Common myeloid progenitor, CD34-positive (primary cell): ENCODE results near the gene MAP2K3. TPM values are rescaled to one million over a fixed set of nuclear protein-coding genes. Genes with fewer than 3 reads are reported as not detected.
A peak's percentile ranks its signal among the peaks of the same experiment; 100 is the strongest.

Source experiments
- CTCF ChIA-PET: fragments of 350-600 bp; sonication (Branson Sonifier 250); formaldehyde crosslinking; loops from one replicate; lab custom pipeline; 2021; ENCODE audit warnings: antibody characterized with exemption; lab: Charles Lee
- POLR2A ChIA-PET: fragments of 350-600 bp; sonication (Branson Sonifier 250); formaldehyde crosslinking; loops from one replicate; lab custom pipeline; 2021; ENCODE audit warnings: antibody characterized with exemption; lab: Charles Lee
- DNase-seq, 3 donors: peaks; one replicate each; pipeline versions ENCODE4 v3.0.0 to v3.0.0-alpha.2; 2013
- H3K27ac ChIP-seq, 2 experiments: 1 replicate in 1 of 2; 2 replicates in 1 of 2; pipeline ENCODE4 v1.7.0; 2013; ENCODE audit warnings: inconsistent platforms in 2 of 2, low read length in 2 of 2, mild to moderate bottlenecking in 2 of 2, low read depth in 1 of 2, moderate library complexity in 1 of 2; ENCODE audit not compliant: severe bottlenecking in 2 of 2, insufficient read depth in 1 of 2, poor library complexity in 1 of 2
- H3K27me3 ChIP-seq, 5 experiments: replicated peaks in 2 of 5; 1 replicate in 3 of 5; 2 replicates in 2 of 5; pipeline versions ENCODE4 v1.6.1 to v1.7.0; 2013; ENCODE audit warnings: low read length in 4 of 5, mild to moderate bottlenecking in 2 of 5, moderate library complexity in 2 of 5, inconsistent platforms in 1 of 5; ENCODE audit not compliant: insufficient read depth in 5 of 5, control insufficient read depth in 4 of 5
- H3K36me3 ChIP-seq, 4 experiments: 1 replicate in 2 of 4; 2 replicates in 2 of 4; pipeline versions ENCODE4 v1.6.1 to v1.7.0; 2013; ENCODE audit warnings: low read length in 3 of 4, control low read depth in 1 of 4, mild to moderate bottlenecking in 1 of 4; ENCODE audit not compliant: control insufficient read depth in 4 of 4, insufficient read depth in 4 of 4
- H3K4me1 ChIP-seq, 4 experiments: 1 replicate in 3 of 4; 2 replicates in 1 of 4; pipeline versions ENCODE4 v1.6.1 to v1.7.1; 2013; ENCODE audit warnings: low read length in 3 of 4, mild to moderate bottlenecking in 3 of 4, control low read depth in 1 of 4, inconsistent platforms in 1 of 4, moderate library complexity in 1 of 4; ENCODE audit not compliant: control insufficient read depth in 4 of 4, insufficient read depth in 4 of 4; ENCODE audit errors: control extremely low read depth in 1 of 4
- H3K4me3 ChIP-seq, 7 experiments: 1 replicate in 4 of 7; 2 replicates in 3 of 7; pipeline versions ENCODE4 v1.5.1 to v1.7.0; 2013; ENCODE audit warnings: mild to moderate bottlenecking in 7 of 7, low read length in 6 of 7, moderate library complexity in 6 of 7, inconsistent platforms in 2 of 7, low read depth in 2 of 7, control low read depth in 1 of 7; ENCODE audit not compliant: insufficient read depth in 4 of 7, control insufficient read depth in 1 of 7; ENCODE audit errors: extremely low read depth in 1 of 7
- H3K9me3 ChIP-seq, 5 experiments: 1 replicate in 4 of 5; 2 replicates in 1 of 5; pipeline versions ENCODE4 v1.6.1 to v1.7.1; 2013; ENCODE audit warnings: low read length in 4 of 5, mild to moderate bottlenecking in 2 of 5, inconsistent platforms in 1 of 5, low read depth in 1 of 5, moderate library complexity in 1 of 5; ENCODE audit not compliant: control insufficient read depth in 4 of 5, insufficient read depth in 2 of 5; ENCODE audit errors: control extremely low read depth in 1 of 5
- WGBS: methylation state at CpG from one replicate; pipeline ENCODE4 v1.1.5; 2013; ENCODE audit not compliant: insufficient coverage; 5-methylcytosine and 5-hydroxymethylcytosine counted together
- polyA plus RNA-seq: library from polyadenylated mRNA; unstranded; fragments of 120-200 nt; gene quantifications from one replicate; pipeline ENCODE4 v1.2.1, GENCODE V29; 2013

The MAP2K3 gene
- polyA plus RNA-seq = 43.8 TPM

GRCh38 chr17:21284319-21285163 is at the start of gene MAP2K3:
Gene MAP2K3 (plus strand): TSS chr17:21284711. CDS start chr17:21284921, 210 bp downstream.
- Histone ChIP-seq H3K4me1 (peaks cover 10 to 67% (median 60%) of the 10 kb centered on the region in 4 experiments), H3K9me3 (no peaks in the 10 kb centered on the region), H3K27me3 (no peaks in the 10 kb centered on the region), H3K4me3 (peak within 1 kb of the TSS; percentile 82 to 95 (median 91)), H3K27ac (peak within 1 kb of the TSS; percentile 96 to 97), H3K36me3 (no peaks in the 10 kb centered on the region)
- ChIA-PET CTCF (interaction anchor here (1.1 kb wide), 2 partner anchors 30 to 229 kb away, joined by 3 to 5 read pairs; no protein-coding TSS in a partner anchor), POLR2A (interaction anchor here (1.3 kb wide), 1 partner anchor 9 kb away, joined by 4 read pairs; no protein-coding TSS in a partner anchor)
- WGBS = 0% methylated on average over 73 of the region's 88 CpGs
- DNase-seq = peak; percentile 98 to 99 (median 99)

DNA sequence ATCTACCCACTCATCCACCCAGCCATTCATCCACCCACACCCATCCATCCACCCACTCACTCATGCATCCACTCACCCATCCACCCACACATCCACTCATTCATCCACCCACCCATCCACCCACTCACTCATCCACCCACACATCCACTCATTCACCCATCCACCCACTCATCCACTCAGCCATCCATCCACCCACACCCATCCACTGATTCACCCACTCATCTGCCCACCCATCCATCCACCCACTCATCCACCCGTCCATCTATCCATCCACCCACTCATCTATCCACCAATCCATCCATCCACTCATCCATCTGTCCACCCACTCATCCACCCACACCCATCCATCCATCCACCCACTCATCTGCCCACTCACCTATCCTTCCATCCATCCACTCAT is 48.6 kb upstream of the MAP2K3 start:
- no peaks in the 10 kb centered on the region for H3K27me3 ChIP-seq
- no peak overlapping the region for H3K4me3 ChIP-seq
- ChIA-PET CTCF (no interaction called here), POLR2A (no interaction called here)
- H3K4me1 ChIP-seq = no peaks in the 10 kb centered on the region
- no peak overlapping the region for H3K27ac ChIP-seq
- DNase-seq = no peak
- H3K9me3 ChIP-seq = peaks cover 0 to 7% (median 0%) of the 10 kb centered on the region in 5 experiments
- no peaks in the 10 kb centered on the region for H3K36me3 ChIP-seq
- 86% methylated on average over 1 of the region's 1 CpG for WGBS

GRCh38 chr17:21239680-21240368 is 44.7 kb upstream of the MAP2K3 start:
- WGBS = 92% methylated on average over 12 of the region's 12 CpGs
- Histone ChIP-seq H3K4me3 (no peak overlapping the region), H3K27me3 (no peaks in the 10 kb centered on the region), H3K27ac (no peak overlapping the region), H3K4me1 (no peaks in the 10 kb centered on the region), H3K9me3 (no peaks in the 10 kb centered on the region), H3K36me3 (peaks cover 0 to 6% (median 2%) of the 10 kb centered on the region in 4 experiments)
- ChIA-PET POLR2A (no interaction called here), CTCF (interaction anchor here (0.5 to 3.9 kb wide), 7 partner anchors 10 to 123 kb away, joined by 3 to 16 read pairs (median 3); no protein-coding TSS in a partner anchor)
- peak; percentile 23 to 42 (median 39) for DNase-seq

DNA sequence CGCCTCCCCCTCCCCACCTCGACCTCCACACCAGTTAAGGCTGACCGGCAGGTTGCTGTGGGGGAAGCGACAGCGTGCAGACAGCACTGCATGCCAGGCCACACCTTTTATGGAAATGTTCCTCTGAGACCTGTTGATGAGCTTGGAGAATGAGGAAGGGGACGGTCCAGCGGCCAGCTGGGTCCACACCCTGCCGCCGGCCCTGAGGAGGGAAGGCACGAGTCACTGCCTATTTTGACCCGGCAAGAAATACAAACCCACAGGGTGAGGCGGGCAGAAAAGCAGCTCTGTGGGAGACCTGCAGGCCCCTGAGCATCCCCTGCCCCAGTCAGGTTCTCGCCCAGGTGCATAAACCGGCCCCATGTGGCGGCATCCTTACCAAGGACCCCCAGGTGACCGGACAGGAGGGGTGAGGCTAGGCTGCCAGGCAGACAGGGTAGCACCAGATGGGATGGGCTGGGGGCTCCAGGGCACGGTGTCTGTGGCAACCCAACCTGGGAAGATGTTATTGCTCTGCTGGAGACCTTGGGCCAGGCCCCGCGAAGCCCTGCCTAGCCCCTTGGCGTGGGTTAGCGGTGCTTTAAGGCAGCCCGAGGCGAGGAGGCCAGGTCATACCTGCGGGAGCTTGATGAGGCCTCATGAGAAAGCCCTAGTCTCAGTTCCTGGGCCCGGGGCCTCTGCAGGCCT is 44.0 kb upstream of the MAP2K3 start:
- peaks cover 0 to 6% (median 2%) of the 10 kb centered on the region in 4 experiments for H3K36me3 ChIP-seq
- DNase-seq = no peak
- ChIA-PET CTCF (interaction anchor here (0.5 to 3.9 kb wide), 4 partner anchors 9 to 122 kb away, joined by 3 to 16 read pairs (median 4); no protein-coding TSS in a partner anchor), POLR2A (no interaction called here)
- peak overlapping the region in 1 of 7 experiments; percentile 4 for H3K4me3 ChIP-seq
- no peaks in the 10 kb centered on the region for H3K27me3 ChIP-seq
- WGBS = 87% methylated on average over 22 of the region's 25 CpGs
- H3K27ac ChIP-seq = no peak overlapping the region
- peaks cover 0 to 3% (median under 1%) of the 10 kb centered on the region in 4 experiments for H3K4me1 ChIP-seq
- no peaks in the 10 kb centered on the region for H3K9me3 ChIP-seq

GRCh38 chr17:21241564-21241963 is 42.9 kb upstream of the MAP2K3 start:
- no peaks in the 10 kb centered on the region for H3K9me3 ChIP-seq
- 96% methylated on average over 11 of the region's 11 CpGs for WGBS
- no peak overlapping the region for H3K4me3 ChIP-seq
- H3K4me1 ChIP-seq = peaks cover 0 to 7% (median 2%) of the 10 kb centered on the region in 4 experiments
- H3K36me3 ChIP-seq = peaks cover 0 to 6% (median 2%) of the 10 kb centered on the region in 4 experiments
- DNase-seq = no peak
- ChIA-PET POLR2A (no interaction called here), CTCF (interaction anchor here (0.9 to 3.9 kb wide), 3 partner anchors 8 to 114 kb away, joined by 4 to 16 read pairs (median 4); no protein-coding TSS in a partner anchor)
- no peaks in the 10 kb centered on the region for H3K27me3 ChIP-seq
- no peak overlapping the region for H3K27ac ChIP-seq

GRCh38 chr17:21242026-21242697 is 42.3 kb upstream of the MAP2K3 start:
- ChIA-PET POLR2A (no interaction called here), CTCF (interaction anchor here (0.9 kb wide), 1 partner anchor 112 kb away, joined by 4 read pairs; no protein-coding TSS in a partner anchor)

More at GRCh38 chr17:21242026-21242697, 42.3 kb upstream of the MAP2K3 start:
- Histone ChIP-seq H3K4me1 (peaks cover 0 to 7% (median 2%) of the 10 kb centered on the region in 4 experiments), H3K27ac (no peak overlapping the region), H3K4me3 (no peak overlapping the region), H3K36me3 (peaks cover 0 to 6% (median 2%) of the 10 kb centered on the region in 4 experiments), H3K27me3 (no peaks in the 10 kb centered on the region), H3K9me3 (no peaks in the 10 kb centered on the region)
- DNase-seq = no peak
- 100% methylated on average over 6 of the region's 11 CpGs for WGBS
